A549 treated with CORT108297 at 1 μM for 4 hours (cell line): ENCODE data around the gene OIT3. TPM values are rescaled to one million over a fixed set of nuclear protein-coding genes. Genes with fewer than 3 reads are reported as not detected.

Source experiments
- total RNA-seq: library from RNA; stranded (reverse); fragments of 200-300 nt; extraction: Qiagen RNA extraction; gene quantifications from 5 replicates; pipeline ENCODE4 v1.2.3, GENCODE V29; 2022

Gene OIT3
- 0.05 to 0.07 TPM (median 0.06 TPM) in 3 of 5 replicates, not detected in the others for total RNA-seq

DNA sequence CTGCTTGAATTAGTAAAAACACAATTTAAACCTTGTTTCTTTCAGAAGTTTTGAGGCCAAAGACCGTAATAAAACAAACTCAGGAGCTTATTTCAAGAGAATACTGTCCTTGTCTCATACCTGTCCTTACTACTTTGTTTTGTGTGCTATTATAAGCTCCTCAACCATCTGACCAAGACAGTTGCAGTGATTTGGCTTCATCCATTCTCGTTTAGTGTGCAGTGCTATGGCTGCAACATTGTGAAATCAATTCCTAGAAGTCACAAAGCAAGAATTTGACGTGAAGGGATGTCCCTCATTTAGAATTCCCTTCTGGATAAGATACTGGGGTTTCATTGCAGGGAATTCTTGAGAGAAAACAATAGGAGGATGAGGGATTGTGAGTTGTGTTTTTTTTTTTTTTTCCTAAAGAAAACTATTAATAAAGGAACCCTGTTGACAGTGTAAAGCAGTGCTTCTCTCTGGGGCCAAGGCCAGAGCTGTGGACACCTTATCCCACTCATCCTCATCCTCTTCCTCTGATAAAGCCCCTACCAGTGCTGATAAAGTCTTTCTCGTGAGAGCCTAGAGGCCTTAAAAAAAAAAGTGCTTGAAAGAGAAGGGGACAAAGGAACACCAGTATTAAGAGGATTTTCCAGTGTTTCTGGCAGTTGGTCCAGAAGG is at the start of gene OIT3:
TSS of gene OIT3 (plus strand) at position 604 of the 663 bp plus-strand sequence. CDS start 60 bp downstream, outside the sequence.

DNA sequence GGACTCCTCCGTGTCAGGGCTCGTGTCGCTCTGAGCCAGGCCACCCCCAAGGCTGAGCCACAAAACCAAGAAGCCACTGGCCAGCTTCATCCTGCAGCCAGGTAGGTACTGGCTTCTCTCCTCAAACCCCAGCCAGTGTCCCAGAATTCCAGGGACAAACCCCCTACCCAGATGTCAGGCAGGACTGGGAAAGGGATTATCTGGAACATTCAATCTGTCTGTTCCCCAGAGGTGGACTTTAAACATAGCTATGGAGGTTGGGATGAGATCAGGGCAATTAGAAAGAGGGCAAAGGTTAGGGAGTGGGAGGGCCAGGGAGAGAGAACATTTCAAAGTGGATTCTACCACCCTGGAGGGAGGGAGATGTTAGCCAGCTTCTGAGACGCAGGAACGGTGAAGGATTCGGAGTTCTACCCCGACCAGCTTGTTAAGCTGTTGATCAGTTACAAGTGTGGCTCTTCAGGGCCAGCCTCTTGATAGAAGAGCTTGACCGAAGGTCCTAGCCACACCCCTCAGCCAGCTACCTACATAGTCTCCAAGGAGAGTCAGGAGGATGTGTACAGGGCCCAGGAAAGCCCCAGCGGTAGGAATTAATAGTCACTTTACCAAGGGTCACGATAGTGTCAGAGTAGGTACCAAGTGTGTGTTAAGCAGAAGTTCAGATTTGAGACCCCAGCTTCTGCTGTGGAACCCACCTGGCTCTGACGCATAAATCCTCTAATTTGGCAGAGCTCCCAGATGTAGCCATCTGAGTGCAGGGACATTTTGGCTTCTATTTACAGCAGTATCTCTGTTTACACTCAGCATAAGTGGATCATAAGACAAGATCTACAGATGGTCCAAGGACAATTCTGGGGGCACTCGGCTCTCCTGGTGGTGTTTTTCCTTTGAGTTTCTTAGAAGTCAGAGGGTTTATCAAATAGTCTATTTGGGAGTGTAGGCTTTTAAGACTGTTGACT is 61.3 kb downstream of the OIT3 start, which contains the start of gene PLA2G12B:
TSS of gene PLA2G12B (minus strand) at position 211 of the 959 bp plus-strand sequence. CDS start at position 90, 121 bp downstream.

Other genes with a start within 250 kb of the OIT3 start
- 30.3 to 40.5 TPM (median 35.7 TPM) in 5 replicates for gene MCU, start 201.6 kb upstream of the OIT3 start, total RNA-seq
- gene PLA2G12B, start 61.1 kb downstream of the OIT3 start, total RNA-seq: not detected in 5 replicates
- gene P4HA1, start 203.1 kb downstream of the OIT3 start, total RNA-seq: 19.0 to 33.1 TPM (median 22.2 TPM) in 5 replicates
- 2.5 to 3.4 TPM (median 3.0 TPM) in 5 replicates for gene NUDT13, start 216.7 kb downstream of the OIT3 start, total RNA-seq